ENCODE measurements around the gene NLRC5.

NLRC5 gene

GRCh38 chr16:57027067-57027466 lies 37.7 kb downstream of the NLRC5 start:
- no peak for DNase-seq

- DNase-seq = no peak
Measured at GRCh38 chr16:57028086-57028485, 38.7 kb downstream of the NLRC5 start.

GRCh38 chr16:57029161-57030160 lies 40.1 kb downstream of the NLRC5 start:
- DNase-seq = no peak

DNA sequence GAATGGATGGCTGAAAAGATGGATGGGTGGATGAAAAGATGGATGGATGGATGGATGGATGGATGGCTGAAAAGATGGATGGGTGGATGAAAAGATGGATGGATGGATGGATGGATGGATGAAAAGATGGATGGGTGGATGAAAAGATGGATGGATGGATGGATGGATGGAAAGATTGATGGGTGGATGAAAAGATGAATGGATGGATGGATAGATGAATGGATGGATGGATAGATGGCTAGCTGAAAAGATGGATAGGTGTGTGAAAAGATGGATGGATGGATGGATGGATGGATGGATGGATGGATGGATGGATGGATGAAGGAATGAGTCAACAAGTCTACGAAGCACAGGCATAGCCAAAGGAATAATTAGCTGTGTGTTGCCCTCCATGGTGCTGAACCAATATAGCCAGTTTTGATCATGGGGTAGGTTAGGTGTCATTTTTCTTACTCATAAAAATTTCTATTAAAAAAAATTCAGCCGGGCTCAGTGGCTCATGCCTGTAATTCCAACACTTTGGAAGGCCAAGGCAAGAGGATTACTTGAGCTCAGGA lies 41.1 kb downstream of the NLRC5 start:
- no peak for DNase-seq

DNA sequence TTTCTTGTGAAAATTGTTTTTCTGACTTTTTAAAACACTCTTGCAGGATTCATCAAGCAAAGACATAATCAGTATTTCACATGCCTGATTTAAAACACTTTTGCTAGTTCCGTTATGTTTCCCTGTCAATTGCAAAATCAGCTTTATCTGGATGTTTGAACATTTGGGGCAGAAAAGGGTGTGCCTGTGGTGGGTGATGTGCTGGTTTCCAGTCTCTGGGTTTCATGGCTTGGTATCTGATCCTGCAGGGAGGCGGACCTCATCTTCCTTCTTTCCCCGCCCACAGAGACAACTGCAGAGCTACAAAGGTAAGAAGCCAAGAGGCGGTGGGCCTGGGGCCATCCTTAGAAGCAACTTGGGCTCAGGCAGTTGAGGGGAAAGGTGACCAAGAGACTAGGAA lies 41.8 kb downstream of the NLRC5 start:
- DNase-seq = no peak

DNA sequence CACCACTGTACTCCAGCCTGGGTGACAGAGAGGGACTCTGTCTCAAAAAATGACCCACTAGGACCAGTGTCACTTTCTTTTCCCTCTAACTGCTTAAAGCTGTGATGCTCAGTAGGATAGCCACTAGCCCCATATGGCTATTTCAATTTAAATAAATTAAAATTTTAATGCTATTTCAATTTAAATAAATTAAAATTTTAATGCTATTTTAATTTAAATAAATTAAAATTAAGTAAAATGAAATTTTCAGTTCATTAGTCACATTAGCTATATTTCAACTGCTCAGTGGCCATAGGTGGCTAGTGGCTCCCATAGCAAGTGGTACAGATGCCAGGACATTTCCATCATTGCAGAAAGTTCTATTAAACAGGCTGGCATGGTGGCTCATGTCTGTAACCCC lies 43.0 kb downstream of the NLRC5 start:
- no peak for DNase-seq

- DNase-seq = no peak
Measured at GRCh38 chr16:57032931-57033330, 43.6 kb downstream of the NLRC5 start.

DNA sequence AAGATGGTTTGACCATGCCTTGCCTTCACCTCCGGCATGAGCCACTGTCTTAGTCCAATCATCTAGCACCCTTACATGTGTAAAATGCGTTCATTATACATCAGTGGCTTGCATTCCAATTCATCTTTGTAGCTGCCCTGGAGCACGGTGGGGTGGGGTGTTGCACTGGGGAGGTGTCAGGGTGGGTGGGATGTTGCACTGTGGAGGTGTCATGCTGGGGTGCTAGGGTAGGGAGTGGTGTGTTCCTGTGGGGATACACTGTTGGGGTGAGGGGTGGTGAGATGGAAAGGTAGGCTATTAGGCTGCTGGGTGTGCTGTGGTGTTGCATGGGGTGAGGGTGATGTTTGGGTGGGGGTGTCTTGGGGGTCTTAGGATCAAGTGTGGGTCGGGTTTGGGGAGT lies 47.0 kb downstream of the NLRC5 start:
- no peak for DNase-seq

- no peak for DNase-seq
Measured at GRCh38 chr16:57036945-57037344, 47.6 kb downstream of the NLRC5 start.

GRCh38 chr16:57038166-57038565 lies 48.8 kb downstream of the NLRC5 start:
- no peak for DNase-seq

DNA sequence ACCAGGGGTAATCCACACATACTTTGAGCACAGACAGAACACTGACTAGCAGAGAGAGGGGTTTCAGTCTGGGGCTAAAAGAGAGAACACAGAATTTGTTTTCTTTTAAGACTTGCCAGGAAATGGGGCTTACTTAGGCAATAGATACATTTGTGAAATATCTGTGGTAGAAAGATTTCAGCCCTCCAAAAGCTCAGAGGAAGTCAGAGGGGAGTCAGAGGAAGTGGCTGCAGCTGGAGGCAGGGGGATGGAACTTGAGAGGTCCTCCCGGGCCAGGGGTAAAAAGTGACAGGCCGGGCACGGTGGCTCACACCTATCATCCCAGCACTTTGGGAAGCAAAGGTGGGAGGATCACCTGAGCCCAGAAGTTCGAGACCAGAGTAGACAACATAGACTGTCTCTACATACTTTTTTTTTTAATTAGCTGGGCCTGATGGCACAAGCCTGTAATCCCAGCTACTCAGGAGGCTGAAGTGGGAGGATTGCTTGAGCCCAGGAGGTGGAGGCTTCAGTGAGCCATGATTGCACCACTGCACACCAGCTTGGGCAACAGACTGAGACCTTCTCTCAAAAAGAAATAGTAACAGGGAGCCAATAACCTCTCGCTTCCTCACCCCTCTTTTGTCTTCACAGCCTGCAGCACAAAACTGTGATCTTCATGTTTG lies 49.9 kb downstream of the NLRC5 start:
- no peak for DNase-seq

GRCh38 chr16:57041182-57042156 lies 52.1 kb downstream of the NLRC5 start:
- DNase-seq = no peak

GRCh38 chr16:57042157-57043111 lies 53.1 kb downstream of the NLRC5 start:
- DNase-seq = no peak

DNA sequence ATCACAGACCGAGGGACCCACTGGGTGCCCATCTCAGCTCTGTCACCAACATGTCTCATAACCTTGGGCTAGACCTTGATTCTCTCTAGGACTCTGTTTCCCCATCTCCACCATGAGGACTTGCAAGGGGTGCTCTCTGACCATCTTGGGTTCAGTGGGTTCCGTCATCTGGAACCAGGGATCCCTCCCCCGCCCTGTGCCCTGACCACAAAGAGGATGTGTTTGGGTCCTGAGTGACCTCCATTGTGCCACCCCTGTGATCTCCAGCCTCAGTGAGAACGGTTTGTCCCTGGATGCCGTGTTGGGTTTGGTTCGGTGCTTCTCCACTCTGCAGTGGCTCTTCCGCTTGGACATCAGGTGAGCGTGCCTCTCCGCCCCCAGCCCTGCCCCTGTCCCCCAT lies 53.9 kb downstream of the NLRC5 start:
- no peak for DNase-seq

DNA sequence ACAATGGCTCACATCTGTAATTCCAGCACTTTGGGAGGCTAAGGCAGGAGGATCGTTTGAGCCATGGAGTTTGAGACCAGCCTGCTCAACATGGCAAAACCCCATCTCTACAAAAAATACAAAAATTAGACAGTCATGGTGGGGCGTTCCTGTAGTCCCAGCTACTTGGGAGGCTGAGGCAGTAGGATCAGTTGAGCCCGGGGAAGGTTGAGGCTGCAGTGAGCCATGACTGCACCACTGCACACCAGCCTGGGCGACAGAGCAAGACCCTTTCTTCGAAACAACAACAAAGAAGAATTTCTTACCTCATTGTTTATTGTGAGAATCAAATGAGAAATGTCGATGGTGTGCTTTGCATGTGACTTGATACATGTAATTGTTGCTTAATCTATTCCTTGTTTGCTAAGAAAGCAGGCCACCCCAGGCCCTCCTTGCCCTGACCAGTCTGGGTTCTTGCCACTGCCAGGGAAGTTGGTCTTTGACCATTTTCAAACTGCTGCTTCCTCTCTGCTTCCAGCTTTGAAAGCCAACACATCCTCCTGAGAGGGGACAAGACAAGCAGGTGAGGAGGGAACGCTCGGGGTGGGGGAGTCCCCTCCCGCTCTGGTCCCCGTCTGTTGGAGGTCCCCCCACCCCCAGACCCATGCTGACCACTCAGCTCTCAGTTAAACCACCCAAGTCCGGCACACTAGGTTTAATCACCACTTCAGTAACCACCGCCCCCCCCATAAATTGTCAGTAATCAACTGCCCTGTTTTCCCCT lies 55.8 kb downstream of the NLRC5 start:
- DNase-seq = no peak

DNA sequence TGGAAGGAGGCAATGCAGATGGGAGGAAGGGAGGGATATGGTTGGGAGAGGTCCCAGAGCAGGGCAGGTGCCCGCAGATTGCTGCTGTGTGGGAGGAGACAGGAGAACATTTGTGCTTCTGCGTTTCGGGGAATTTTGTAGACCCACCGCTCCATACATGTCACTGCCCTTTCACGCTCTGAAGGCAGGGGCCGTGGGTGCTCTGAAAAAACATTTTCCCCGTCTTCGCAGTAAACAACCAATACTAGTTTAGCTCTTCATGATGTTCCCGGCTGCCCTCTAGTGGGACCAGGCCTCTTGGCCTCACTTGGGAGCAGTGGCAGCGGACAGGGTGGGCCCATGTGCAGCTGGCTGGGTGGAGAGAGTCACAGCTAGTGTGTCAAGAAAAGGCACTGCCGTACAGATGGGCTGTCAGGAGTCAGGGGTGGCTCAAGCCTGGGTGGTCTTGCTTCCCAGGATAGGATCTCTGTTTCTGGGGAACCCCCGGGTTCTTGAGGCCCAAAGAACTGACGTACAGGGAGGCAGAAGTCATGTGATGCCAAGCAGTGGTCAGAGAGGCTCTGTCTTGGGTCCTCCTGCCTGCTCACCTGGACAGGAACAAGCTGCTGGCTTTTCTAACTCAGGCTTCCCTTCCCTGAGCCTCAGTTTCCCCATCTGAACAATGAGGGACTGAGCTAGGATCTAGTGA lies 56.5 kb downstream of the NLRC5 start:
- peak; percentile 2 for DNase-seq

GRCh38 chr16:57048095-57048494 lies 58.7 kb downstream of the NLRC5 start:
- no peak for DNase-seq

DNA sequence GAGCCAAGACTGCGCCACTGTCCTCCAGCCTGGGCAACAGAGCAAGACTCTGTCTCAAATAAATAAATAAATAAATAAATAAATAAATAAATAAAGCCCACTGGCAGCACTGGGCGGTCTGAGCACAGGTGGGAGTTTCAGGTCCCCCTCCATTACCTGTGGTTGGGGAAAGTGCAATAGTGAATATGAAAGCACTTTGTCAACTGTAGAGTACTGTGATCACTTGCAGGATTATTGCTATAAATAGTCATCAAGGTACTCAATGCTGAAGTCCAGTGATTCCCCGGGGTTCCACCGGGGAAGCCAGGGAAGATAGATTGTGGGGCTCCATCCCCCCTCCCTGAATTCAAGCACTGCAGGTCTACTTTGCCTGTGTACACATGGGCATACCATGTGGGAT lies 60.3 kb downstream of the NLRC5 start:
- DNase-seq = no peak

DNA sequence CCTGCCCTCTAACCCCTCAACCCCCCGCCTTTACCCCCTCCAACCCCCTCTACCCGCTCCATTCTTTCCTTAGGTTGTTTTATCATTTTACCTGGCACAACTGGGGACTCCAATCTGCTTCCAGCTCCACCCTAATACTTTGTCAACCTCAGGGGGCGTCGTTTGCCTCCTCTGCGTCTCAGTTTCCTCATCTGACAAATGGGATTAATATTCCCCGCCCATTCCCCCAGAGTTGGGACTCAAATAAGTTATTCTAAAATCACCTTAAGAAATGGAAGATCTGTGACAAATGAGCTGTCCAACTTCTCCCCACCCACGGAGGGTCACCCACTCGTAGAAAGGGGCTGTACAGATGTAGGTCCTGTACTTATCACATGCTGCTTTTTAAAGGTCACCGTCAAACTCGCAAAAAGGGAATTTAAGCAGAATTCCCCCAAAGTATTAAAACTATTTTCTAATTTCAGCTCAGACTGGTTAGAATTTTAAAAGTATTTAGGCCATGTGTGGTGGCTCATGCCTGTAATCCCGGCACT lies 62.4 kb downstream of the NLRC5 start:
- DNase-seq = no peak

DNA sequence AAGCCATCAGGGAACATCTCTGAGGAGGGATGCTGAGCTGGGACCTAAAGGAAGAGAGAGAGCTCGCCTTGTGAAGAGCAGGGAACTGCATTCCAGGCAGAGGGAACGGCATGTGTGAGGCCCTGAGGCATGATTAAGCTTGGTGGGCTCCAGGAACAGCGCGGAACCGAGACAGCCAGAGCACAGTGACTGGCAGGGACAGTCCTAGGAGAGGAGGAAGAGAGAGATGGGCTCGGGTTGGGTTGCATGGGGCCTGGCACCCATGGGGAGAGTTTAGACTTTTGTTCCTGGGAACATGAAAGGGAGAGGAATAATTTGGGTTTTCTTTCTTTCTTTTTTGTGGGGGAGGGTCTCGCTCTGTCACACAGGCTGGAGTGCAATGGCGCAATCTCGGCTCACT lies 63.8 kb downstream of the NLRC5 start:
- DNase-seq = no peak

Measured in NCI-H1694 (cell line).